Right kidney (tissue), 1 donor: ENCODE data around the gene HNRNPC.
"Not testable (repeated sequence)": the region's sequence is repeated elsewhere in the genome, so short reads cannot be mapped to it uniquely, and the experiment has no call there.

ENCODE experiments used
- DNase-seq: peaks from one replicate; pipeline ENCODE4 v3.0.0-alpha.2; 2016

HNRNPC gene

DNA sequence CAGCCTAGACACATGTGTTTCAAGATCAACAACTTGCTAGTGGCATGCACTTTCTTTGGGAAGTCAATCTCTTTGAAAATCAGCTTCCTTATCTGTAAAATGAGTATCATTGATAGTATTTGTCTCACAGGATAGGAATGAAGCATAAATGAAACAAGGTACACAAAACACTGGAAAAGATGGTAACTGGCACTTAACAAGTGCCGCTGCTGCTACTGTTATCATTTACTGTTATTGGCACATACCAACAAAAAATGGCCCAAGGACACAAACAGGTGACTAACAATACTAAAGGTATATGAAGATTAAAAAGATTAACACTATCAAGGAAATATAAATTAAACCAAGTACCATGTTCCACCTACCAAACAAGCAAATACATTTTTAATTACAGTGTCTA, 20.9 kb downstream of the HNRNPC start:
- no peak for DNase-seq

DNA sequence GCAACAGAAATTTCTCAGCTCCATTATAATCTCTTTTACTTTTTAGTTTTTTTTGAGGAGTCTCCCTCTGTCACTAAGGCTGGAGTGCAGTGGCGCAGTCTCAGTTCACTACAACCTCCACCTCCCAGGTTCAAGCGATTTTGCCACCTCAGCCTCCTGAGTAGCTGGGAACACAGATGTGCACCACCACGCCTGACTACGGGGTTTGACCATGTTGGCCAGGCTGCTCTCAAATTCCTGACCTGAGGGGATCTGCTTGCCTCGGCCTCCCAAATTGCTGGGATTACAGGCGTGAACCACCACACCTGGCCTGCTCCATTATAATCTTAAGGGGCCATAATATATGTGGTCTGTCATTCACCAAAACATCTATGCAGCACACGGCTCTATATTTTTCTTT, 23.4 kb downstream of the HNRNPC start:
- no peak for DNase-seq

DNA sequence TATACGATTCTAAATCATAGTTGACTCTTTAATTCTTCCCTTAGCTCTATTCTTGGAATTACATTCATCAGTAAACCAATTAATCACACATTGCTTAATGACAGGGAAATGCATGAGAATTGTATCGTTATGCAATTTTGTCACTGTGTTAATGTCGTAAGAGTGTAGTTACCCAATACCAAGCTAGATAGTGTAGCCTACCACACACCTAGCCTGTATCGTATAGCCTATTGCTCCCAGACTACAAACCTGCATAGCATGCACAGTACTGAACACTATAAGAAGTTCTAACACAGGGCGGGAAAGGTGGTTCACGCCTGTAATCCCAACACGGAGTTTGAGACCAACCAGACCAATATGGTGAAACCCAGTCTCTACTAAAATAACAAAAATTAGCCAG, 24.7 kb downstream of the HNRNPC start:
- DNase-seq = no peak

DNA sequence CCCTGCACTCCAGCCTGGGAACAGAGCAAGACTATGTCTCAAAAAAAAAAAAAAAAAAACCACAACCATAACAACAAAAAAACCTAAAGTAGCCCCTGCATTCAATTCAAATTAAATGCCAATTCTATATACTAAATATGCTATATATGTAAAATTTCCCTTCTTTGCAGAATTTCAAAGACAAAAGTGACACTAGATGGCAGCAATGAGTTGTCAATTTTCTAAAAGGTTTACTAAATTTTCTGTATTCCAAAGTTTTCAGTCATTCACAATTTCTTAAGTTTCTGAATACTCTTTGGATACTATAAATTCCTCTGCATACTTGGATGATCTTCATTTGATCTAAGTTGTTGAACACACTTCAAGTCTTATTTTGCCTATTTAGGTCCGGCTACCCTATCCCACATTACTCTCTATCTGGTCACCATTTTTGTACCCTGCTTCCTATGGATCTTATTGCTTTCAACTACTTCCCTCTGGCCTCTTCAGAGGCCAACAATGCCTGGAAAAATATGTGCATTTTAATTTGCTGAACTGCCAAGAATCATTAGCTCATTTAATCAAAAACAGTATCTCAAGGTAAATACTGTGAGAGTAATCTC, 27.9 kb downstream of the HNRNPC start:
- no peak for DNase-seq

DNA sequence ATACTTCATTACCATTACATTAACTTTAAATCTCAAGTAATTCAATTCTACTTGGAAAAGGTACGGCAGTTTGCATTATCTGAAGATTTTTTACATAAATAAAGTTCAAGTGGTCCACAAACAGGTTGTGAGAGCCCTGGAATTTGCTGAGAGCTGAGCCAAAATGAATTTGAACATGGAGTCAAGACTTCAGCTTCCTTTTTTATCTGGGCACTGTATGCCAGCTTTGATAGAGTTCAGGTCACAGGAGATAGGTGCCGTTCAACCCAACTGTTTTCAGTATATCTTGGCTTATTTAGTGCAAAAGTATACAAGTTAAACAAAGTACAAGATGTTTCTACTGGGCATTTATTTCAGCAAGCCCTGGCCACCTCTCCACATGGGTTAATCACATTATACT, 28.8 kb downstream of the HNRNPC start:
- no peak for DNase-seq

DNA sequence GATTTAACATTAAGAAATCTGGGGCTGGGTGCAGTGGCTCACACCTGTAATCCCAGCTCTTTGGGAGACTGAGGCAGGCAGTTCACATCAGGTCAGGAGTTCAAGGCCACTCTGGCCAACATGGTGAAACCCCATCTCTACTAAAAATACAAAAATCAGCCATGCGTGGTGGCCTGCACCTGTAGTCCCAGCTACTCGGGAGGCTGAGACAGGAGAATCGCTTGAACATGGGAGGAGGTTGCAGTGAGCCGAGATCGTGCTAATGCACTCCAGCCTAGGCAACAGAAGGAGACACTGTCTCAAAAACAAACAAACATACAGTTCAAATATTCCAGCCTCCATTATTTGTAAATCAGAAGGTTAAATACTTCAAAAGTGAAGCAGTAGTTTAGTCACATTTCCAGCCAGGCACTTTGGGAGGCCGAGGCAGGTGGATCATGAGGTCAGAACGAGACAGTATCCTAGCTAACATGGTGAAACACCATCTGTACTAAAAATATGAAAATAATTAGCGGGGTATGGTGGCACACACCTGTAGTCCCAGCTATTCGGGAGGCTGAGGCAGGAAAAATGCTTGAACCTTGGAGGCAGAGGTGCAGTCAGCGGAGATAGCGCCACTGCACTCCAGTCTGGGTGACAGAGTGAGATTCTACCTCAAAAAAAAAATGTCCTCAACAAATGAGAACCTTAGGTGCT, 30.3 kb downstream of the HNRNPC start:
- DNase-seq = no peak

DNA sequence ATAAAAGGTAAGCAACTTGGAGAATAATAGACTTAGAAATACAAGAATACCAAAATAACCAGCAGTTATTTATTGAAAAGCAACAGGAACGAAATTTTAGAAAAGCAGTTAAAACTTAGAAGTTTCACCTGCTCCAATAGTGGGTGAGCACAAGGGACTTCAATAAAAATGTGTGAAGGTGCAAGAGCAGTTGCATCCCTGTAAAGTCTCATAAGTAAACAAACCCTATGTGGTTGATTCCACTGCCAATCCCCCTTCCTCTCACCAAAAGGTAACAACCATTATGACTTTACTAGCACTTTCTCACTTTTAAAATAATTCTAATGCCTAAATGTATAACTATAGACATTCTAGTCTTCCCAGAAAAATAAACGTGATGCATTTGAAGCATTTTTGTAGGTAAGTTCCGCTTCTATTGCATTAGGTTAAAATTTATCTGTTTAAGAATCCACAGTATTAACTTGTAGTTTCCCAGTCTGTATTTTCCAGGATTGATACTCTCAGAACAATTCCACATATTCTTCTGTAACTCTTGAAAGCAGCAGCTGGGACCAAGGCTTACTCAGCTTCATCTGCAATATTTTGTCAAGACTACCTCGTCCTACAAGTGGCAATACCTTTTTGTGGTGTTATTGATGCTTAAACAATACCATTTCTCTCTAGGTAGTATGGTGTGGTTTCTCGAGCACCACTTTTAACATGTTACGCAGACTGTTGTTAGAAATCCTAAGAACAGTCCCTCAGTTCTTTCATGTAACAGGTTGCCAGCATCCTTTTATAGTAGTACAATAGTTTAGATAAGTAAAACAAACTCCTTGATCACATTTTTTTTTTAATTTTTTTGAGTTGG, 32.1 kb downstream of the HNRNPC start:
- no peak for DNase-seq

DNA sequence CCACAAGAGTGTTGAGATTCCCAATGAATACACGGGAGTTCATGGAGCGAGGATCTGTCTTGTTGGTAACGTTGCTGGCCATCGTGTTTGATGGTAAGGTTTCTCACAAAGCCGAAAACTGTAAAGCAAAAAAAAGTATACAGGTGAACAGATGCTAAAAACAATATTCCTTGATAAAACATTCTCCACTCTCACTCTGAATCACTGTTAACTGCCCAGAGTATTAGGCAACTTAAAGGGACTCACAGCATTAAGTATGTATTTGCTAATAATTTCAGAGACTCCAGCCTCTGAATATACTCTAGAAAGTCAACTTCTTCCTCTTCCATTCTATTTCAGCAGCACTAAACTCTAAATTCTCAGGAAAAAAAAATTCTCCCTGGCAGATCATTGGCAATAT, 35.1 kb downstream of the HNRNPC start:
- DNase-seq = no peak

DNA sequence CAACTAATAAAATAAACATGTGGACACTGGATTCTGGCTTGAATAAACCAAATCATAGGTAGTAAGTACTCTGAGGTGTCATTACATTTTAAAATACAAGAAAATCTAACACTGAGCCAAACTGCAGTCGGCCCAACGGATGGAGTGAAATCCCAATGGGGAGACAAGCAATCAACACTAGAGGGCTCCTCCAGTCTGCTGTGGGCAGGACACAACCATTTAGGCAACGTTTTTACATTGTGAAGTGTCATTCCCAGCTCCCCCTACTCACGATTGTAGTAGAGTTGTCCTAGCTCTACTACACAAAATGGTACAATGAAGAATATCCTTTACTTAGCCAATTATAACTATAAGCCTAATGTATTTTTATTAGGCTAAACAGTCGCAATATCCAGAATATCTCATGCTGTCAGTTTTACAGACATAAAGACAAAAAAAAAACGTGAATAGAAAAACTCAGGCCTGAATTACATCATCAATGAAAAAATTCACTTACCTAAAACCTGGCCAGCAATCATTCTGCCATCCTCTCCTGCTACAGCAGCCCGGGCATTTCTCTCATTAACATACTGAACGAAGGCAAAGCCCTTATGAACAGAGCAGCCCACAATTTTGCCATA, 35.7 kb downstream of the HNRNPC start:
- no peak for DNase-seq

DNA sequence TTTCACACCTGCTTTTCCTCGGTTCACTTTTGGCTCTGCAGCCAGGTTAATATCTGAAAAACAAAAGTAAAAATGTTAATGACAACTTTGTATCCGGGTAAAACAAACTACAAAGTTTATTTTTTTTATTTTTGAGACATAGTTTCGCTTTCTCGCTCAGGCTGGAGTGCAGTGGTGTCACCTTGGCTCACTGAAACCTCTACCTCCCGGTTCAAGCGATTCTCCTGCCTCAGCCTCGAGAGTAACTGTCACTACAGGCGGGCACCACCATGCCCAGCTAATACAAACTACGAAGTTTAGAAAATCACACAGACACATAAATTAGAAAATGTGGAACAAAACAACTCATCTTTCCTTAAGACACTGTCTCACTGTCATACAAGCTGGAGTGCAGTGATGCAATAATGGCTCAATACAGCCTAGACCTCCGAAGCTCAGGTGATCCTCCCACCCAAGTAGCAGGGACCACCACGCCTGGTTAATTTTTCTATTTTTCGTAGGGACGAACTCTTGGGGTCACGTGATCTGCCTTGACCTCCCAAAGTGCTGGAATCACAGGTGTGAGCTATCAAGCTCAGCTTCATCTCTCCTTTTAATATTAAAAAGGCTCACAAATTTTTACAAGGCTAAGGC, 38.1 kb downstream of the HNRNPC start:
- no peak for DNase-seq

DNA sequence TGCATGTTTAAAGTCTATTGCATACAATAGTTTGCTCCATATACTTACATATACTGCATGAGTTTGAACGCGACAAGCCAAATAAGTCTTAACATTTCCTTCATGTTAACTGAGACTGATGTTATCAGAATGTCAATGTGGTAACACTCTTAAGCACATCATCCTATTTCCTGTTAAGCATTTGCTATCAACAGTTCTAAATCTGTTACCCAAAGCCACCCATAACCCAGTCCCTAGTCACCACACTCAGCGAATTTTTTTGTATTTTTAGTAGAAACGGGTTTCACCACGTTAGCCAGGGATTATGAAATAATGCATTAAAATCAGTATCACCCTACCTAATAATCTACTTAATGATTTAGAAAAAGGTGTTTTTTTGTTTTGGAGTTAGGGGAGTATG, 39.4 kb downstream of the HNRNPC start:
- no peak for DNase-seq

DNA sequence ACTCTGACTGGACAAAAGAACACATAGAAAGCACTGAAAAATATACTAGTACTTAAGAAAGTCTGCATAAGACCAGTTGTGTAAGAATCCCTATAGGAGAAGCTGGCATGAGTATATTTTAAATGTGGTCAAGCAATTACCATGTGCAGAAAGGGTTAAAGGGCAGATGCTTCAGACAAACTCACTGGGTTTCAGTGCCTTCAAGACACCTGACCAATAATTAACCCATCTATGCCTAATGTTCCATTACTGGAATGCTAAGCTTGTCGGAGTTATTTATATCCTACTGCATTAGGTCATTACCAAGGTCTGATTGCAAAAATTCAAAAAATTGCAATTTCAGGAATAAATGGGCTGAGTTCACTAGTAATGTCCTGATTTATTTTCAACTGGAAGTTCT, 41.3 kb downstream of the HNRNPC start:
- DNase-seq = no peak

DNA sequence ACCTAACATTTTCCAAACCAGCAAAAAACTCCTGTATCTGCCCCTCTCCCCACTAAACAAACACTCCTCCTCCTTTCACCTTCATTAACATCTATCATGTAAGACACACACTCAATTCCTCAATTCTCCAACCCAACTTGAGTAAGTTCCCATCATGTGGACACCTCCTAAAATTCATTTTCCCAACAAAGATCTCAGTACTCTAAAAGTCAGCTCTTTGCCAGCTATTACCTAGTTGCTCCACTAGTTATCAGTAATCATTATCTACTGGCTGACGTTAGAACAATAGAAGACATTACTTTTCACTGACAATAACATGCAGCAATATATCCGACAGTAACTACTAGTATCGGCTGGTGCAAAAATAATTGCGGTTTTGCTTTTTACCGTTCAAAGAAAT, 42.1 kb downstream of the HNRNPC start:
- DNase-seq = no peak

DNA sequence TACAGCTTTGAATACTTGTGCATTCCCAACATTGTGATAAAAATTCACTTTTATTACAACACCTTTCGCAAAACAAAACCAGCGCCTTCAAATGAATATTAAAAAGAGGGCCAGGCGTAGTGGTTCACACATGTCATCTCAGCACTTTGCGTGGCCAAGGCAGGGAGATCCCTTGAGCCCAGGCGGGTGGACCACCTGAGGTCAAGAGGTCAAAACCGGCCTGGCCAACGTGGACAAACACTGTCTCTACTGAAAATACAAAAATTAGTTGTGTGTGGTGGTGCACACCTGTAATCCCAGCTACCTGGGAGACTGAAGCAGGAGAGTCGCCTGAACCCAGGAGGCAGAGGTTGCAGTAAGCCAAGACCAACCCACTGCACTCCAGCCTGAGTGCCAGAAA, 42.8 kb downstream of the HNRNPC start:
- DNase-seq = no peak

DNA sequence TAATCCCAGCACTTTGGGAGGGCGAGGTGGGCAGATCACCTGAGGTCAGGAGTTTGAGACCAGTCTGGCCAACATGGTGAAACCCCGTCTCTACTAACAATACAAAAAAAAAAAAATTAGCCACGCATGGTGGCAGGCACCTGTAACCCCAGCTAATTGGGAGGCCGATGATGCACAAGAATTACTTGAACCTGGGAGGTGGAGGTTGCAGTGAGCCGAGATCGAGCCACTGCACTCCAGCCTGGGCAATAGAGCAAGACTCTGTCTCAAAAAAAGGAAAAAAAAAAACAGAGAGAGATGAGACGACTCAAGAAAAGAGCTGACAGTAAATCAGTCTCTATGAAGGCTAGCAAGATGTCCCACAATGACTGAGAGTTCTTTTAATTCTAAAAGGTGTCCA, 44.1 kb downstream of the HNRNPC start:
- not testable (repeated sequence) for DNase-seq

DNA sequence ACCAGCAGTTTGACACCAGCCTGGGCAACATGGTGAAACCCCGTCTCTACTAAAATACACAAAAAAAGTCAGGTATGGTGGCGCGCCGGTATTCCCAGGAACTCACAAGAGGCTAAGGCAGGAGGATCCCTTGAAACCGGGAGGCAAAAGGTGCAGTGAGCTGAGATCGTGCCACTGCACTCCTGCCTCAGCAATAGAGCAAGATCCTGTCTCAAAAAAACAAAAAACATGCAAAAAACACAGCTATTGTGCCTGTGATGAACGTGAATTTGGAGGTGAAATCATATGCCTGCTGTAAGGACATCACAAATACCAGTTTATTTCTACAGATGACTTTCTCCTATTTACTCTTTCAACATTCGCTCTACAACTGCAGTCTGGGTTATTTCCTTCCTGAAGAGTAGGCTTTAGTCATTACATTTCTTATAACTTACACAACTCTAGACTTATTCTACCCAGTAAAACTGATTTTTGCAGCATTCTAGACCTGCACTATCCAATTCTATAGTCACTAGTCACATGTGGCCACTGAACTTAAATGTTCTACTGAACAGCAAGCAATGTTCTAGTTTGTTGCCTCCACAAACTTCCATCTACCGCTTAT, 48.3 kb downstream of the HNRNPC start:
- DNase-seq = no peak

DNA sequence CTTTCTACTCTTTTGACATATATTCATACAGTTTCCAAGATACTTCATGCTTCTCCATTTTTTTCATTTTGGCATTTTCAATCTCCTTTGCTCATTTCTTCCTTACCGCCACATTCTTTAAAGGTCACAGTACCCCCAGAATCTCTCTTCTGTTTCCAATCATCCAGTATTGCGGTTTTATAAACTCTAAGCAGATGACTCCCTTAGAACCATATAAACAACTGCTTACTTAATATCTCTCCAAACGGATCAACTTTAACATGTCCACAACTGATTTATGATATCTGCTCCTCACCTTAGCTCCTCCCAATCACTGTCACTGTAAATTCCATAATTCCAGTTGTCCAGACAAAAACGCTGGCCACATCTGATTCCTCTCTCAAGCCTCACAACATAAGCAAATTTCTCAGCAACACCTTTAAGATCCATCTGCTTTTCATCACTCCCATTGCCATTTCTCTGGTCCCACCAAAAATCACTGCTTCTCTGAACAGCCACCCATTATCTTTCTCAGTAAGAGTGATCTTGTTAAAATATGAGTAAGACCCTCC, 49.6 kb downstream of the HNRNPC start:
- DNase-seq = no peak

DNA sequence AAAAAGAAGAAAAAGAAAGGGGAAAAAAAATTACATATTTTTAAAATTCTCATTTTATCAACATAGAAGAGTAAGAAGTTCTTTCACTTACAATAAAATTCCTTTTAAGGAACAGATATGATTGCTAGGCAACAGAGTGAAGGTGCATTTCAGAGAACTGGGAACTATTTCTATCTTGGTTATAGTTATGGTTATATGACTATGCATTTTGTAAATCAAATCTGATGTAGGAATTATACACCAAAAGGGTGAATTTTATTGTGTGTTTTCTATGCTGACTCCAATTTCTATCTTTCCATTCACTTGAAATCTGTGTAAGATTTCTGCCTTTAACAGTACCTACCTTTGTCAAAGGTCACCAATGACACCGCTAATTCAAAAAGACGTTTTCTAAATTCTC, 50.1 kb downstream of the HNRNPC start:
- no peak for DNase-seq

DNA sequence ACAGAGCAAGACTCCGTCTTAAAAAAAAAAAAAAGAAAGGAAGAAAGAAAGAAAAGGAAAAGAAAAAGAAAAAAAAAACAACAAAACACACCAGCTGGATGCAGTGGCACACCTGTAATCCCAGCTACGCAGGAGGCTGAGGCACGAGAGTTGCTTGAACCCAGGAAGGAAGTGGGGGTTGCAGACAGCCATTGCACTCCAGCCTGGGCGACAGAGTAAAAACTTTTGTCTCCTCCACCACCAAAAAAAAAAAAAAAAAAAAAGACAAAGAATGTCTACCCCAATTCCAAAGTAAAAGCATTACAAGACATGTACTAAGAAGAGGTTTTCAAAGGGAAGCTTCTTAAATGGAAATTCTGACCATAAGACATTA, 53.4 kb downstream of the HNRNPC start:
- DNase-seq = no peak

DNA sequence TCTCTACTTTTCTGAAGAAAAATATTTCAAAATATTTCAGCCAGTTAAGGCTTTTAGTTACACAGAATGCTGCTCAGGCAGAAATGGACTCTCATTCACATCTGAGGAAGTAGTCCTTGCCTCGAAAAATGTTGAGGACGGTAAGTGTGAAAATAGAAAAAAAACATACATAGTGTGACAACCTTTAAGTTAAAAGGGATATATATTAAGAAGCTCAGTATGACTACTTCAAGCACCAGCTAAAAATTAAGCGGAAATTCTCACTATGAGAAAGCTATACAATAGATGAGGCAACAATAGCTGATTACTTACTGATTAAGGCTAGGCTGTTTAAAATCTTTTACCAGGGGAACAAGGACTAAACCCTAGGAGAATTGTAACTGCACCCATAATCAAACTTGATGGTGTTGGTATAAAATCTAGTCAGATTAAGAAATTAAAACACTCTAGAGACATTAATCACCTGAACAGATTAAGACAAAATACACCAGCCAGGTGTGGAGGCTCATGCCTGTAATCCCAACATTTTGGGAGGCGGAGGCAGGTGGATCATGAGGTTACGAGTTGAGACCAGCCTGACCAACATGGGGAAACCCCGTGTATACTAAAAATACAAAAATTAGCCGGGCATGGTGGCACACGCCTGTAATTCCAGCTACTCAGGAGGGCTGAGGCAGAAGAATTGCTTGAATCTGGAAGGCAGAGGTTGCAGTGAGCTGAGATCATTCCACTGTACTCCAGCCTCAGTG, 53.9 kb downstream of the HNRNPC start:
- no peak for DNase-seq

DNA sequence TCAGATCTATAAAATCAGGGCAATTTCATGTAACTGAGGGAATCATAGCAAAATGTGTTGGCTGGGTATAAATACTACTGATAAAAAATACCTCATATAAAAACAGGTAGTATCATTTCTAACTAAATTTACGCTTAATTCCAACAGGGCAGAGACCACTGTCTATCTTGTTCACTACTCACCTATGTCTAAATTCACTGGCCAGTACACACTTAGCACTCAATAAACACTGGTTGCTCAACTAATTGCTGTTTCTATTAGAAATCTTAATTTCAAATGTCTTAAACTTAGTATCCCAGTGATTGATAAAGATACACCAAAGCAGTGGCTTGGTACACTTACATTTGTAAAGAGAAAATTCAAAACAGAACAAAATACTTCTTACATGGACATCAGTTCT, 55.6 kb downstream of the HNRNPC start:
- no peak for DNase-seq
